NCI-H2196 treated with DMSO at 0.1 percent for 48 hours (cell line): ENCODE data around the gene HLCS.
"Not testable (repeated sequence)": the region's sequence is repeated elsewhere in the genome, so short reads cannot be mapped to it uniquely, and the experiment has no call there.

Source experiments
- DNase-seq: peaks from one replicate; lab custom pipeline; 2025; ENCODE audit not compliant: unreplicated experiment; lab: John Stamatoyannopoulos, UW

The HLCS gene

GRCh38 chr21:36959020-36959835 lies 7.2 kb downstream of the HLCS start:
- no peak for DNase-seq

GRCh38 chr21:36955783-36956182 lies 10.7 kb downstream of the HLCS start:
- no peak for DNase-seq

GRCh38 chr21:36952331-36952730 lies 14.1 kb downstream of the HLCS start:
- DNase-seq, result not testable (repeated sequence)

- no peak for DNase-seq
Observed at GRCh38 chr21:36949171-36950141, 17.0 kb downstream of the HLCS start.

GRCh38 chr21:36948686-36949085 lies 17.8 kb downstream of the HLCS start:
- DNase-seq, result no peak

GRCh38 chr21:36946949-36947356 lies 19.5 kb downstream of the HLCS start:
- no peak for DNase-seq

GRCh38 chr21:36945496-36946138 lies 20.9 kb downstream of the HLCS start:
- no peak for DNase-seq

- no peak for DNase-seq
Observed at GRCh38 chr21:36936361-36937135, 29.9 kb downstream of the HLCS start.

- no peak for DNase-seq
Observed at GRCh38 chr21:36934864-36935420, 31.5 kb downstream of the HLCS start.

GRCh38 chr21:36932161-36932816 lies 34.2 kb downstream of the HLCS start:
- no peak for DNase-seq

GRCh38 chr21:36929622-36930021 lies 36.8 kb downstream of the HLCS start:
- no peak for DNase-seq

- DNase-seq, result no peak
Observed at GRCh38 chr21:36928960-36929359, 37.5 kb downstream of the HLCS start.

- DNase-seq, result peak; percentile 81
Observed at GRCh38 chr21:36927719-36928117, 38.8 kb downstream of the HLCS start.

GRCh38 chr21:36926989-36927718 lies 39.3 kb downstream of the HLCS start:
- no peak for DNase-seq

- DNase-seq, result no peak
Observed at GRCh38 chr21:36923270-36923669, 43.2 kb downstream of the HLCS start.

GRCh38 chr21:36922861-36923260 lies 43.6 kb downstream of the HLCS start:
- DNase-seq, result no peak

GRCh38 chr21:36918291-36918690 lies 48.2 kb downstream of the HLCS start:
- DNase-seq, result no peak

- DNase-seq, result no peak
Observed at GRCh38 chr21:36917471-36918158, 48.9 kb downstream of the HLCS start.

GRCh38 chr21:36916718-36917117 lies 49.8 kb downstream of the HLCS start:
- no peak for DNase-seq
